GM18951 (cell line): Measurements from ENCODE around the gene CCNB1.
"Not testable (repeated sequence)": the region's sequence is repeated elsewhere in the genome, so short reads cannot be mapped to it uniquely, and the experiment has no call there.

Experiments used
- POLR2A ChIP-seq: IDR thresholded peaks from 4 replicates; pipeline ENCODE4 v1.6.1; 2011; ENCODE audit warnings: mild to moderate bottlenecking; ENCODE audit not compliant: insufficient read length, insufficient read depth; ENCODE audit errors: extremely low read depth
- in situ Hi-C: fragments of 300-500 bp; cut with MboI; formaldehyde crosslinking; loops from one replicate; pipeline ENCODE4 v1.12.0; 2022; ENCODE audit warnings: low sequenced_read_pairs, mixed read lengths, inconsistent platforms; ENCODE audit not compliant: unreplicated experiment

CCNB1 gene

GRCh38 chr5:69158039-69158438, 8.9 kb upstream of the CCNB1 start:
- in situ Hi-C loops = no loop called here
- no peak for TF ChIP-seq POLR2A

- in situ Hi-C loops = no loop called here
- no peak for TF ChIP-seq POLR2A
These were observed 6.3 kb upstream of the CCNB1 start for GRCh38 chr5:69160651-69161050.

GRCh38 chr5:69167493-69167855, 524 bp downstream of the CCNB1 start:
- TF ChIP-seq POLR2A = no peak
- in situ Hi-C loops = no loop called here

GRCh38 chr5:69167929-69168328, 979 bp downstream of the CCNB1 start:
- TF ChIP-seq POLR2A = no peak
- in situ Hi-C loops = no loop called here

GRCh38 chr5:69170495-69170894, 3.5 kb downstream of the CCNB1 start:
- no peak for TF ChIP-seq POLR2A
- in situ Hi-C loops = no loop called here

DNA sequence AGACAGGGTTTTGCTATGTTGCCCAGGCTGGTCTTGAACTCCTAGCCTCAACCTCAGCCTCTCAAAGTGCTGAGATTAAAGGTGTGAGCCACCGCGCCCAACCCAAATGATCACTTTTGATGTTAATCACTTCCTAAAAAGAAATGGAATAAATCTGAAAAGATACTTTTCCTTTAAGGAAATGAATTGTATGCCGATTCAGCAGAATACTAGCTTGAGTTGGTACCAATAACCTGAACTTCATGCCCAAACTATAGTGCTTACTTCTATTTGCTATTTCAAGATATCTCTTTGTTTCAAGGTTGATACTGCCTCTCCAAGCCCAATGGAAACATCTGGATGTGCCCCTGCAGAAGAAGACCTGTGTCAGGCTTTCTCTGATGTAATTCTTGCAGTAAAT, 4.0 kb downstream of the CCNB1 start:
- no peak for TF ChIP-seq POLR2A
- in situ Hi-C loops = no loop called here

- in situ Hi-C loops = not testable (repeated sequence)
These were observed 14.8 kb downstream of the CCNB1 start for GRCh38 chr5:69181659-69182293.

DNA sequence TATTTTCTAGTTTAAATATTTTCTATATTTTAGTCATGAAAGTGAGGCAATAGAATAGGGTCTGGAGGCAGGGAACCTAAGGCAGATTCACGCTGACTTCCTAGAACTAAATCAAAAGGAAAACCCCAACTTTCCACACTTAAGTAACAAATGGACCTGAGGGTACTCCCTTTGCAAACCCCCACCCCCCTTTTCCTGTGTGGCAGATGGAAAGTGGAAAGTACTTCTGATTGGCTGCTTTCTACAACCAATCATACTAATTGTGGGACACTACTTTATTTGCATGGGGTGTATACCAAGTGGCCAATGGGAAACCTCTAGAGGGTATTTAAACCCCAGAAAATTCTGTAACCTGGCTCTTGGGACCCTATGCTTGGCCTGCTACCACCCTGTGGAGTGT, 17.7 kb downstream of the CCNB1 start:
- no peak for TF ChIP-seq POLR2A
- in situ Hi-C loops = no loop called here

- no peak for TF ChIP-seq POLR2A
- in situ Hi-C loops = no loop called here
These were observed 20.4 kb downstream of the CCNB1 start for GRCh38 chr5:69187342-69187741.

GRCh38 chr5:69188811-69189161, 21.8 kb downstream of the CCNB1 start:
- in situ Hi-C loops = no loop called here
- TF ChIP-seq POLR2A = no peak

GRCh38 chr5:69189162-69190086, 22.5 kb downstream of the CCNB1 start, which contains the start of gene CENPH:
TSS of gene CENPH (plus strand) at chr5:69189583. CDS start at chr5:69189635, 52 bp downstream.
- in situ Hi-C loops = no loop called here
- TF ChIP-seq POLR2A = peak; percentile 82

- in situ Hi-C loops = no loop called here
- no peak for TF ChIP-seq POLR2A
These were observed 35.5 kb downstream of the CCNB1 start for GRCh38 chr5:69202497-69202896.

DNA sequence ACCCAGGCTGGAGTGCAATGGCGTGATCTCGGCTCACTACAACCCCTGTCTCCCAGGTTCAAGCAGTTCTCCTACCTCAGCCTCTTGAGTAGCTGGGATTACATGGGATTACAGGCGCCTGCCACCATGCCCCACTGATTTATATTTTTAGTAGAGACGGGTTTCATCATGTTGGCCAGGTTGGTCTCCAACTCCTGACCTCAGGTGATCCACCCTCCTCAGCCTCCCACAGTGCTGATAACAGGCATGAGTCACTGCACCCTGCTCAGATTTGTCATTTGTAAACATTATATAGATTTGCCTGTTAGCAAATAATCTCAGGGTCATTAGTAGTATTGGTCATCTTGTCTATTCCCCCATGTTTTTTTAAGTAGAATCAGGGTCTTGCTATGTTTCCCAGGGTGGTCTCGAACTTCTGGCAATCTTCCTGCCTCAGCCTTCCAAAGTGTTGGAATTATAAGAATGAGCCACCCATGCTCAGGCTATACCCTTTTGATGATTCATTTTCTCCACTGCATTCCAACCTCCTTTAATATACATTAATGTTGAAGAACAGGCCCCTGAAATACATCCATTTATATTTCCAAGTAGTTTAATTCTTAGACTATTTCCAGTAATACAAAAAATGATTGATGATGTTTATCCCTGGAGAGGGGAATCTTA, 39.7 kb downstream of the CCNB1 start:
- TF ChIP-seq POLR2A = no peak
- in situ Hi-C loops = no loop called here

DNA sequence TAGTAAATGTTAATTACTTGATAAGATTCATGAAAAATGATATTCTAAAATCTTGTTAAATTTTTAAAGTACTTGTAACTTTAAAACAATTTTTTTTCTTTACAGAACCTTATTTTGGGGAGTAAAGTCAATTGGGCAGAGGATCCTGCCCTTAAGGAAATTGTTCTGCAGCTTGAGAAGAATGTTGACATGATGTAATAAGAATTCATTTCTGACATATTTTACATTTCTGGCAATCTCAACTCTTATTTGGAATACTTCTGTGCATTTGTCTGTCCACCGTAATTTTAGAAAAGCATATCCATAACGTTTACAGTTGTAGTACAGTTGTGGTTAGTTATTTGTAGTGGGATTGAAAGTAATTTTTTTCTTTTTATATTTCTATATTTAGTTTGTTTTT, 42.7 kb downstream of the CCNB1 start:
- in situ Hi-C loops = no loop called here
- no peak for TF ChIP-seq POLR2A

GRCh38 chr5:69211200-69211599, 44.2 kb downstream of the CCNB1 start:
- in situ Hi-C loops = no loop called here
- TF ChIP-seq POLR2A = no peak
